NCI-H2081 (cell line): ENCODE measurements around the gene AMN1.
"Not testable (repeated sequence)": the region's sequence is repeated elsewhere in the genome, so short reads cannot be mapped to it uniquely, and the experiment has no call there.

Experiments
- DNase-seq, 2 experiments: peaks; one replicate each; lab custom pipeline; 2025; lab: John Stamatoyannopoulos, UW

Gene AMN1

GRCh38 chr12:31733549-31734432 is 5.0 kb upstream of the AMN1 start:
- not testable (repeated sequence) for DNase-seq

DNA sequence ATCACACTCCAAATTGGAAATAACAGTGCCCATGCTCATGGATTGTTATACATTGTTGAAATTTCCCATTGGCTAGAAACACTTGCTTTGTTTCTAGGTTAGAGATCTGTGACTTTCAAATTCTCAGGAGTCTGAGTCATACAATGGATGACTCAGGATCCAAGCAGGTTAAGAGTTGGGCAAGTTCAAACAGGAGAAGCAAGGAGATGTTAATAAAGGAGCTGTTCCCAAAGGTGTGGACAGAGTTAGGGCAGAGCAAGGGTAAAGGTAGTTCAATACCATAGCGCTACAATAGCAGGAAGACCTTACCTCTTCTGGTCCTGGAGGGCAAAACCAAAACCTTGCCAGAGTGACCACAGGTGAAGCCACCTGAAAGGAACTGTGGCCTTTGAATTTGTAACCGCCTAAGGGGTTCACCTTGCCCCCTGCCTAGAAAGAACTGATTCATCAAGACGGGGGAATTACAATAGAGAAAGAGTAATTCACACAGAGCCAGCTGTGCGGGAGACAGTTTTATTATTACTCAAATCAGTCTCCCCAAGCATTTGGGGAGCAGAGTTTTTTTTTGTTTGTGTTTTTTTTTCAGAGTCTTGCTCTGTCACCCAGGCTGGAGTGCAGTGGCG is 4.2 kb upstream of the AMN1 start:
- no peak for DNase-seq

- DNase-seq, result not testable (repeated sequence)
These were observed 2.4 kb upstream of the AMN1 start for GRCh38 chr12:31731203-31731602.

- no peak for DNase-seq
These were observed 884 bp upstream of the AMN1 start for GRCh38 chr12:31729705-31730104.

DNA sequence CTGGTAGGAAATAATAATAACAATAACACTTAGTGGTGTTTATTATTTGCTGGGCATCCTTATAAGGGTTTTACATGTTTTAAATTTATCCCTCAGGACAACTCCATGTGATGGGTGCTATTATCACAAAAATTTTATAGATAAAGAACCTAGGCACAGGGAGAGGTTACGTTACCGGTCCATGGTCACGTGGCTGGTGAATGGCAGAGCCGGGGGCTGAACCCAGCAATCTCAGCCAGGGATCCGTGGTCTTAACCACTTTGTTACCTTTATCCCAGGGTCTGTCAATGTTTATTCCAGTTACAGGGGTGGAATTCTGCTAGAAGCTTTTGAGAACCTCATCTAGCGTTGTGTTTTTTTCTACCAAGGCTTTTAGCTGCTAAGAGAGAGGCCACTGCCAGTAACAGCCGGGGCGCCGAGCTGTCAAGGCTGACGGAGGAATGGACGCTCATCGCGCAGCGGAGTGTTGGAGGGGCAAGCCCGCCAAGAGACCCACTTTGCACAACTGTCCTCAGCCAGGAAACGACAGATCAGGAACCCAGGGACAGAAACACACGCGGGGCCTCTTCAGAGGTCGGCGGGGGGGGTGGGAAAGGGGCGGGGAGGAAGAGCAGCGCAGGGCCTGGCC is 418 bp downstream of the AMN1 start:
- peak in 1 of 2 experiments; percentile 52 for DNase-seq

DNA sequence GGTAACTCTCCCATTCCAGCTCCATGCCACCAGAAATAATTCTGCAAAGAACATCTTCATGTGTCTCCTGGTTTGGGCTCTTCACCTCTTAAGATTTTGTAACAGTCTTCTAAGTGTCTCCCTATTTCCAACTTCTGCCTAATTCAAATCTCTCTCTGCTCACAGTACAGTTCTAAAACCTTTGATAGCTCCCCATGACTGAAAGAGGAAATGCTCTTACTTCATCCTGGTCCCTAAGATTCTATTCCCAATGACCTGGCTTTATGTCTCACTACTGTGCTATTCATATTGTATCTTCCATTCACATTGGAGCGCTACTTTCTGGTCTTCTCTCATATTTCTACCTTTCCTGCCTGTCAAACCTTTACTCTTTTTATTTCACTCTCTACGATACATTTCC is 1.6 kb downstream of the AMN1 start:
- DNase-seq, result no peak

- DNase-seq, result no peak
These were observed 2.2 kb downstream of the AMN1 start for GRCh38 chr12:31726575-31726974.

DNA sequence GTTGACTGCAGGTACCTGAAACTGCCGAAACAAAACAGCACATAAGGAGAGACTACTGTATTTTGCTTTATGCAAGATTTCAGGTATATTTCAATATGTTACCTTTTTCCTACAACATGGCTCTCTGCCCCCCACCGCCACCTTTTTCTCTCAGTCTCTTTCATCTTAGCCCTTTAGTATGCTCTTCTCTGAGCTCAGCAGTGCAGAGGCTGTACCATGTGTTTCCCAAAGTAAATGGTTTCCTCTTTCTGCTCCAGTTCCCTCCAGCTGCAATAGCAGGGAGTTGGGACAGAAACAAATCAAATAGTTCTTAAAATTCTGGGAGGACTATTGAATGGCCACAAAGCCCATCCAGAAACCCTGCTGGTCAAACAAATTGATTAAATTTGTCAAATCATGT is 4.3 kb downstream of the AMN1 start:
- DNase-seq, result no peak

DNA sequence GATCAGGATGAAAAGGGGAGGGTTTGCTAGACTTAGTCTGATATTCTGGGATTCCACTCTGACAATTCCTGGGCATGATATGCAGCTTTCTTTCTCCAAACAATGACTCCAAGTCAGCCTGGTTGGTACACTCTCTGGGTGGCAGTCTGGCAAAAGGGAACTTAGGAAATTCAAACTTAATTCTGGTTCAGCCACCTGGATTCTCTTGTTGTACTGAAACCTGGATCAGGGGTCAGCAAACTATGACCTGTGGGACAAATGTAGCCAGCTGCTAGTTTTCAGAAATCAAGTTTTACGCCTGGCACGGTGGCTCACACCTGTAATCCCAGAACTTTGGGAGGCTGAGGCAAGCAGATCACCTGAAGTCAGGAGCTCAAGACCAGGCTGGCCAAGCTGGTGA is 6.2 kb downstream of the AMN1 start:
- DNase-seq, result no peak

DNA sequence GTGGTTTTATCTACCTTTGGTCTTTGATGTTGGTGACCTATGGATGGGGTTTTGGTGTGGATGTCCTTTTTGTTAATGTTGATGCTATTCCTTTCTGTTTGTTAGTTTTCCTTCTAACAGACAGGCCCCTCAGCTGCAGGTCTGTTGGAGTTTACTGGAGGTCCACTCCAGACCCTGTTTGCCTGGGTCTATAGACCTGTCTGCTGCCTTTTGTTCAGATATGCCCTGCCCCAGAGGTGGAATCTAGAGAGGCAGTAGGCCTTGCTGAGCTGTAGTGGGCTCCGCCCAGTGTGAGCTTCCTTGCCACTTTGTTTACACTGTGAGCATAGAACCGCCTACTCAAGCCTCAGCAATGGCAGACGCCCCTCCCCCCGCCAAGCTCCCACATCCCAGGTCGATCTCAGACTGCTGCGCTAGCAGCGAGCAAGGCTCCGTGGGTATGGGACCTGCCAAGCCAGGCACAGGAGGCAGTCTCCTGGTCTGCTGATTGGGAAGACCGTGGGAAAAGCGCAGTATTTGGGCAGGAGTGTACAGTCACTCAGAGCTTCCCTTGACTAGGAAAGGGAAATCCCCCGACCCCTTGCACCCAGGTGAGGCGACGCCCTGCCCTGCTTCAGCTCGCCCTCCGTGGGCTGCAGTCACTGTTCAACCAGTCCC is 10.2 kb downstream of the AMN1 start:
- not testable (repeated sequence) for DNase-seq

DNA sequence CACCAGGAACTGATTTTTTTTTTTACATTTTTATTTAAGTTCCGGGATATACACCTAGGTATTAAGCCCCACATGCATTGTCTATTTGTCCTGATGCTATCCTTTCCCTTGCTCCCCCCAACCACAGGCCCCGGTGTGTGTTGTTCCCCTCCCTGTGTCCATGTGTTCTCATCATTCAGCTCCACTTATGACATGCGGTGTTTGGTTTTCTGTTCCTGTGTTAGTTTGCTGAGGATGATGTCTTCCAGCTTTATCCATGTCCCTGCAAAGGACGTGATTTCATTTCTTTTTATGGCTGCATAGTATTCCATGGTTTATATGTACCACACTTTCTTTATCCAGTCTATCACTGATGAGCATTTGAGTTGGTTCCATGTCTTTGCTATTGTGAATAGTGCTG is 11.8 kb downstream of the AMN1 start:
- DNase-seq, result not testable (repeated sequence)

GRCh38 chr12:31715283-31715825 is 13.5 kb downstream of the AMN1 start:
- no peak for DNase-seq

- no peak for DNase-seq
These were observed 14.2 kb downstream of the AMN1 start for GRCh38 chr12:31714406-31715271.

DNA sequence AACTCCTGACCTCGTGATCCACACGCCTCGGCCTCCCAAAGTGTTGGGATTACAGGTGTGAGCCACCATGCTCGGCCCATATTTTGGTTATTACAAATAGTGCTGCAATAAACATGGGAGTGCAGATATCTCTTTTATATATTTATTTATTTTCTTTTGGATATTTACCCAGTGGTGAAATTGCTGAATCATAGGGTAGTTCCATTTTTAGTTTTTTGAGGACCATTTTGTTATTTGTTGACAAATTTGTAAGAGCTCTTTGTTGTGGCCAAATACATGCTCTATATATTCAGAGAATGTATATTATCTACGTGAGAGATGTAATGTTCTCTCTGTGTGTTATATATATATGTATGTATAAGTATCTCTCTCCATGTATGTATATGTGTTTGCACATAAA is 15.9 kb downstream of the AMN1 start:
- DNase-seq, result no peak

- DNase-seq, result no peak
These were observed 18.6 kb downstream of the AMN1 start for GRCh38 chr12:31710021-31710818.

GRCh38 chr12:31708118-31708517 is 20.7 kb downstream of the AMN1 start:
- DNase-seq, result not testable (repeated sequence)

DNA sequence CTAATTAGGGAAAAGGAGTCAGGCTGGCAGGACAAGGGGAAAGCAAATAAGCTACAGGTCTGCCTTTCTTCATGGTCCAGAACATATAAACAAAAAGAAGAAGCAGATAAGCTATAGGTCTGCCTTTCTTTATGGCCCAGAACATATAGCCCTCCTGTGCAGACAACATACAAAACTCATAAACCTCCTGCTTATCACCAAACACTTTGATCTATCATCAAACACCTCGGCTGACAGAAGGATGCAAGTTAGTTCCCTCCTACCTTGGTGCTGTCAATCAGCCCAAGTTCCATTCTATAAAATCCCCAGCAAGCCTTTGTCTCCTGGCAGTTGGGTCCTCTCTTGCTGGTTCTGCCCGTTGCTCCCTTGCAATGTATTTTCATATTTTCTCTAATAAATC is 23.2 kb downstream of the AMN1 start:
- no peak for DNase-seq

- DNase-seq, result no peak
These were observed 26.8 kb downstream of the AMN1 start for GRCh38 chr12:31702047-31702446.

- not testable (repeated sequence) for DNase-seq
These were observed 38.9 kb downstream of the AMN1 start for GRCh38 chr12:31689921-31690320.

GRCh38 chr12:31687101-31687527 is 41.7 kb downstream of the AMN1 start:
- DNase-seq, result no peak
